ENCODE data around the gene IMPG1.
"Not testable (repeated sequence)": the region's sequence is repeated elsewhere in the genome, so short reads cannot be mapped to it uniquely, and the experiment has no call there.

IMPG1 gene

DNA sequence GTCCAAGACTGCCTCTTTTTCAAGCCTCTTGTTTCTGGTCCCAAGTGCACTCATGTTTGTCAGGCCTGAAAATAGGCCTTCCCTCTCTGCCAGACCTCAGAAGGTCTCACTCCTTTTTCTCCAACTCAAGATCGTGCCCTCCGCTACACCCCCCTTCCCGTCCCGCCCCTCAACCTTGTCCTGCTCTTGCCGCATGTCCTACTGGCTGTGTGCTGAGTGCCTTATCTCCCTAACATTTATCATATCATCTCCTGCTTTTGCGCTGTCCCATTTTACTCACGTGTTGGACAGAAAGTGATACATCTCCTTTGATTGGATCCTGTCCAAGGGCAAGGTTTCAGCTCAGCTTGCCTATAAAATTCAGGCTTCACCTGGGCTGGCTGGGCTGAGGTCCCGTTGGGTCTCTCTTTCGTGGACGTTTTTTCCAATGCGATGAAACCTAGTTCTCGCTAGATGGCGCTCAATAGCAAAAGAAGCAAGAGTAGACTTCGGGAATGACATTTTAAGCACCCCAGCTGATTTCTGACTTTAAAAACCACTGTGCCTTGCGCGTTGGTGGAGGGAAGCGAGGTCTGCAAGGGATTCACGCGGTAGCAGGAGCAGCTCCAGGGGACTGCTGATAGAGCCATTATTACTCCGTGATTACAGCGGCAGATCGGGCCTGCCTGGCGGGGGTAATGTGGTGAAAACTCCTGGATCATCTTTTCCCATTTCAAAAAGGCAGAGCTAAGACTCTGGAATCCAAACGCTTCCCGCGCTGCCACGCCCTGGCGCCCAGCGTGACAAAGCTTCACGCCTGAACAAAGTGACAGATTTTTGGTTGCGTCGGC, 137.6 kb downstream of the IMPG1 start:
- no peaks in the 10 kb centered on the region for H3K9me3 Mint-ChIP-seq
- DNase-seq: peak; percentile 4
- no peaks in the 10 kb centered on the region for H3K36me3 Mint-ChIP-seq (ENCODE audit: low read depth)
- peak; percentile 60 for ATAC-seq
- peaks cover 5% of the 10 kb centered on the region for H3K4me1 Mint-ChIP-seq
- H3K27ac Mint-ChIP-seq: no peak overlapping the region
- H3K27me3 Mint-ChIP-seq: peaks cover 21% of the 10 kb centered on the region
- H3K4me3 Mint-ChIP-seq: no peak overlapping the region

DNA sequence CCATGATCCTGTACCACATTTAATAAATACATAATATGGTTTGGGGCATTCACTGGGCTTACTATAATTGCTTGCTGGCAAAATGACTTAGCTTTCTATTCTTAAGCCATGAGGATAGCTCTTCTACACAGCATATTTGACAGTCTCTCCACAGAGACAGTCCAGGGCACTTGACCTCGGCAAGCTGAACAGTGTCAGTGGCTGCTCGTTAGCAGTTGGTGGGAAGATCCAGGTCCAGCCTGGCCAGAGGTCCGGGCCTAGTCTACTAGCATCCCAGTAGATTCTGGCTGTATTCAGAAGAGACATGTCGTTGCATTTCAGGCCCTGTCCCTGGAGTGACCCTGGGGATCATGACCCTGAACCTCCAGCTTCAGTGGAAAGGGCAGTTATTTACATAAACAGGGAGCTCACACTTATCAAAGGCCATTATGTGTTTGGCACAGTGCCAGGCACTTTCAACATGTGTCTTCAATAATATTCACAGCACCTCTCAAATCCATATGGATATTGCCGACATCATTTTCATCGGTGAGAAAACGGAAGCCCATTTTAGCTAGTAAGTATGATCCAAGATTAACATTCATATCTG, 139.0 kb downstream of the IMPG1 start:
- Mint-ChIP-seq H3K27me3 (peaks cover 21% of the 10 kb centered on the region), H3K9me3 (no peaks in the 10 kb centered on the region), H3K4me1 (peaks cover 5% of the 10 kb centered on the region), H3K4me3 (no peak overlapping the region), H3K27ac (no peak overlapping the region), H3K36me3 (ENCODE audit: low read depth) (no peaks in the 10 kb centered on the region)
- ATAC-seq (no peak), DNase-seq (no peak)

DNA sequence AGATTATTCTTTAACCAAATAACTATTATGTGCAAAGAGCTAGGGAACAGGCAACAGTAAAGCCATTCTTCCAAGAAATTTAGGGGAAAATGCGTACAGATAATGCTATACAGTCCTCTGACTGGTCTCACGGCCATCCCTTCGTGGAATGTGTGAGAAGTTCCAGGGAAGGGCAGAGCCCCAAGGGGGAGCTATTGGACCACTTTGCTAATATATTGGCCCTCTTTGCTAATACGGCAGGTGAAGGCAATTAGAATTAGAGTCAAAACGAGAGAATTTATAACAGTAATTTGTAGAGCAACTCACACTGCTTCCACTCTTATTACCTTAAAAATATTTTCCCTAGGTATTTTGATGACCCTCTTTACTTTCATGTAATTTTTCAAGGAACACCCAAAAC, 140.4 kb downstream of the IMPG1 start:
- H3K9me3 Mint-ChIP-seq: no peaks in the 10 kb centered on the region
- ATAC-seq (no peak), DNase-seq (peak; percentile 3)
- H3K27ac Mint-ChIP-seq: no peak overlapping the region
- H3K27me3 Mint-ChIP-seq: peaks cover 21% of the 10 kb centered on the region
- no peak overlapping the region for H3K4me3 Mint-ChIP-seq
- H3K36me3 Mint-ChIP-seq (ENCODE audit: low read depth): no peaks in the 10 kb centered on the region
- H3K4me1 Mint-ChIP-seq: peaks cover 5% of the 10 kb centered on the region

DNA sequence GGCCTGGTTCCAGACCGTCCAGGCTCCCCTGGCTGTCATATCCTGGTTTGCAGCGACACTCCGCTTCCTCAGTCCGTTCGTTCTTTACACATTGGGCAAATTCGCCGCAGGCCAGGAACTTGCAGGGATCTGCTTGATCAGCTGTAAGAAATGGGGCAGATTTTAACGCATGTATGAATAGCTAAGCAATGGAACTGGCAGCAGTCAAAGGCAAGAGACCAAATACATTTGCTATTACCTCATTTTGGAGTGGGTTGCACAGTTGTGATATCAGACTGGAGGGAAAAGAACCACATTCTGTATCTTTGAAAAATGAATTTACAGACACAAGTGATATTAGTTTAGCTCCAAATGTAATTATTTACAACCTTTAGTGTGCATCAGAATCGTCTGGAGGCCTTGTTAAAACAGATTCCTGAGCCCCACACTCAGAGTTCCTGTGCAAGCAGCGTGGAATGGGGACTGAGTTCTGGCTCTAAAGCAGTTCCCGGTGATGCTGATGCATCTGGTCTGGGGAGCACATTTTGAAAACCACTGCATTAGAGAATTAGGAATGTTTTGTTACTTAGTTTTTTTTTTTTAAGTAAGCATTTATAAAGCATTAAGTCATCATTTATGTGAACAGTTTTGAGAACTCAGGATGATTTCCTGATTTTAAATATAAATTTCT, 141.3 kb downstream of the IMPG1 start:
- H3K4me1 Mint-ChIP-seq: peaks cover 5% of the 10 kb centered on the region
- H3K27me3 Mint-ChIP-seq: peaks cover 18% of the 10 kb centered on the region
- H3K4me3 Mint-ChIP-seq: no peak overlapping the region
- H3K36me3 Mint-ChIP-seq (ENCODE audit: low read depth): no peaks in the 10 kb centered on the region
- H3K9me3 Mint-ChIP-seq: no peaks in the 10 kb centered on the region
- DNase-seq: no peak
- ATAC-seq: no peak
- H3K27ac Mint-ChIP-seq: no peak overlapping the region

DNA sequence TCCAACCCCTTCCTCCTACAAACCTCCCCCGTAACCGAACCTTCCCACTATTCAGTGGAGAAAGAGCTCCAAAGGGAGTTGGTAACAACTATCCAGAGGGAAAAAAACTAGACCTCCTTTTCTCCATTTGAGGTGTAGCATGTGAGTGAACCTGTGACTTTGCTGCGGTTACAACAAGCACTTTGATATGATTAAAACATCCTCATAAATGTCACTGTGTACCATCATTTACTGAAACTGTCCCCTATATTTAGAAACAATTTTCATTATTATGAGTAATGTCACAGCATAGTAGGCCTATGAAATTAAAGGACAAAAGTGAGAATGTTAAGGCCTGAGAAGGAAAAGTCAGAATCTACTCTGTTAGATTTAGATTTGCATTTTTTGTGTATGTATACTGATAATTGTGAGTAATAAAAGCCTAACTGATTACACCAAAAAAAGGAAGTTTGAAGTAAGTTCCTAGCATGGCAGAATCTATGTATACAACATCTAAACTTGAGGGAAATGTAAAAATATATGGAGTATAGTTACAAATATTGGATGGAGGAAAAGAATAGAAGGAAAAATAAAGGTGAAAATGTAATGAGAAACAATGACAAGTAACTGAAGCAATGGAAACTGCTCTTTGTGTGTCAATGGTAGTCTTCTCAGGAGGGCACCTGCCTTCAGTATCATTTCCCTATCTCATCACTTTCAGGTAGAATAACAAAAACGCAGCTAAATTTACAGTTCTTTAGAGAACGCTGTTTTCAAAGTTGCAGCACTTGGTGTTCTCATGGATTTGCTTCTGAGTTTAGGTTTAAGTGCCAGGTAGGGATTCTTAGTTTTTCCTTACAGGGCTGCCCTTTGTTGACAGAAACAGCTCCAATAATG, 145.9 kb downstream of the IMPG1 start:
- no peaks in the 10 kb centered on the region for H3K27me3 Mint-ChIP-seq
- ATAC-seq: no peak
- no peaks in the 10 kb centered on the region for H3K4me1 Mint-ChIP-seq
- H3K4me3 Mint-ChIP-seq: no peak overlapping the region
- DNase-seq: no peak
- H3K9me3 Mint-ChIP-seq: no peaks in the 10 kb centered on the region
- no peaks in the 10 kb centered on the region for H3K36me3 Mint-ChIP-seq (ENCODE audit: low read depth)
- H3K27ac Mint-ChIP-seq: no peak overlapping the region

DNA sequence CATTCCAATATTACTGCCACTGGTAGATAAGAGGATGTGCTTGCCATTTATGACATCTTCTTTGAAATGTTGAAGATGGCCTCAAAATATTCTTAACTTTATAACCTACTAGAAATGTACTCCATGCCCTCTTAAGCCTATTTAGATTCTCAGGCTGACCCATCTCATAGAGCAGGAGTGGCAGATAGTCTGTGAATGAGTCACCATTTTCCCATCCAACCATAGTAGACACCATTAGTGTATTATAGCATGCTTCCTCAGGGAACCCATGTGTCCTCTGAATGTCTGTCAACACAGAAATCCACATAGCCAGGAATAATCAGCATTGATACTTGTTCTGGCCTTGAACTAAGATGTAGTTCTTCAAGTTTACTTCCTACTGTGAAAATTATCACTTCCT, 150.2 kb downstream of the IMPG1 start:
- Mint-ChIP-seq H3K36me3 (ENCODE audit: low read depth) (no peaks in the 10 kb centered on the region), H3K27me3 (peaks cover 2% of the 10 kb centered on the region), H3K4me1 (no peaks in the 10 kb centered on the region), H3K27ac (no peak overlapping the region), H3K4me3 (no peak overlapping the region), H3K9me3 (no peaks in the 10 kb centered on the region)
- DNase-seq (no peak), ATAC-seq (no peak)

DNA sequence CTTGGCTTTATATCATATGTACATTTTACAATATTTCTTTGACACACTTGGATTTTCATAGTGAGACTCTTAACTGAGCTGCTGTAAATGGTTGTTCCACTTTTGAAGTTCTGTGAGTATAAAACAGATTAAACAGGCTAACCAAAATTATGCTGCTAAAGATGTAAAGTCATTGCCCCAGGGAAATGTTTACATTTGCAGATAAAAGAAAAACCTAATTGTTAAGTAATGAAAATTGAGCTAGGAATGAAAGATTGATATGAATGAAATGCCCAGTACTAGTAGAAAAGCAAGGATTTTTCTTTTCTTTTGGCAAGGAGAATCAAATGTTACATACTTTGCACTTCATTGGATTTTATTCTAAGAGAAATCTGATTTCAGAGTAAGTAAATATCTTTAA, 159.4 kb downstream of the IMPG1 start:
- Mint-ChIP-seq H3K27ac (no peak overlapping the region), H3K4me3 (no peak overlapping the region), H3K4me1 (no peaks in the 10 kb centered on the region), H3K9me3 (no peaks in the 10 kb centered on the region), H3K36me3 (ENCODE audit: low read depth) (no peaks in the 10 kb centered on the region), H3K27me3 (peaks cover 3% of the 10 kb centered on the region)
- no peak for DNase-seq
- ATAC-seq: no peak

DNA sequence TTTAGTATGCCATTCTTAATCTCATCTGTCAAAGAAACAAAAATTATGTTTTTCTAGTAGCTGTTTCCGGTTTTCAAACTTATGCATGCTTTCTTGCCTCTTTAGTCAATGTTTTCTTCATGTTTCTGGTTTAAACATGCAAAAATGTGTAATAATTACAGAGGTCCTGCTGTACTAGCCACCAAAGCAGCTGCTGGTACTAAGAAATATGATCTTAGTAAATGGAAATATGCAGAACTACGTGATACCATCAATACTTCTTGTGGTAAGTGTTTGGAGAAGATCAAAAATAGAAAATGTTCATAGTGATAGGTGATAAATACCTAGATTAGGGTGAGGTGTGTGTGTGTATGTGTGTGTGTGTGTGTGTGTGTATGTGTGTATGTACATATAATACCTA, 165.0 kb downstream of the IMPG1 start:
- Mint-ChIP-seq H3K27ac (no peak overlapping the region), H3K36me3 (ENCODE audit: low read depth) (no peaks in the 10 kb centered on the region), H3K4me3 (no peak overlapping the region)

DNA sequence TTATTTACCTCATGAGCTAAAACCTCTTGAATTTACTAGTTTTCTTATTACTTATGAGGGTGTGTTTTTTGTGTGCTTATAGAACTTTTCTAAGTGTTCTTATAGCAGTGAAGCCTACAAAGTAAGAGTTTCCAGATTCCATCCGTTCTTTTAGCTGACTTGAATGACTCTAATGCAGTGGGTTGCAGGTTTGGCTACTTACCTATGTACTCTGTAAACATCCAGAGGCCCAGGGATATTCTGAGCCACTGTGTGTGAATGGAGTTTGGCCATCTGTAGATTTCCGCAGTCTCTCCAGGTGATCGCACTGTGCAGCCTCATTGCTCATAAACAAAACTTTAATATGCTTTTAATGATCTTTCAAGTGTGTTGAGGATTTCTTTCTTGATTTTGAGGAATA, 165.6 kb downstream of the IMPG1 start:
- Mint-ChIP-seq H3K4me3 (no peak overlapping the region), H3K4me1 (no peaks in the 10 kb centered on the region), H3K27me3 (no peaks in the 10 kb centered on the region), H3K27ac (no peak overlapping the region), H3K9me3 (no peaks in the 10 kb centered on the region), H3K36me3 (ENCODE audit: low read depth) (no peaks in the 10 kb centered on the region)
- no peak for ATAC-seq
- no peak for DNase-seq

More for the DNA sequence above, 165.0 kb downstream of the IMPG1 start:
- Mint-ChIP-seq H3K4me1 (no peaks in the 10 kb centered on the region), H3K27me3 (no peaks in the 10 kb centered on the region), H3K9me3 (no peaks in the 10 kb centered on the region)
- no peak for ATAC-seq
- no peak for DNase-seq

DNA sequence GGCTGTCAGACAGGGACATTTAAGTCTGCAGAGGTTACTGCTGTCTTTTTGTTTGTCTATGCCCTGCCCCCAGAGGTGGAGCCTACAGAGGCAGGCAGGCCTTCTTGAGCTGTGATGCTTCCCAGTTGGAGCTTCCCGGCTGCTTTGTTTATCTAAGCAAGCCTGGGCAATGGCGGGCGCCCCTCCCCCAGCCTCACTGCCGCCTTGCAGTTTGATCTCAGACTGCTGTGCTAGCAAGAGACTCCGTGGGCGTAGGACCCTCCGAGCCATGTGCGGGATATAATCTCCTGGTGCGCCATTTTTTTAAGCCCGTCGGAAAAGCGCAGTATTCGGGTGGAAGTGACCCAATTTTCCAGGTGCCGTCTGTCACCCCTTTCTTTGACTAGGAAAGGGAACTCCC, 167.3 kb downstream of the IMPG1 start:
- H3K9me3 Mint-ChIP-seq; H3K27me3 Mint-ChIP-seq; H3K36me3 Mint-ChIP-seq (ENCODE audit: low read depth); DNase-seq; H3K4me1 Mint-ChIP-seq; ATAC-seq; H3K4me3 Mint-ChIP-seq; H3K27ac Mint-ChIP-seq: not testable (repeated sequence)

DNA sequence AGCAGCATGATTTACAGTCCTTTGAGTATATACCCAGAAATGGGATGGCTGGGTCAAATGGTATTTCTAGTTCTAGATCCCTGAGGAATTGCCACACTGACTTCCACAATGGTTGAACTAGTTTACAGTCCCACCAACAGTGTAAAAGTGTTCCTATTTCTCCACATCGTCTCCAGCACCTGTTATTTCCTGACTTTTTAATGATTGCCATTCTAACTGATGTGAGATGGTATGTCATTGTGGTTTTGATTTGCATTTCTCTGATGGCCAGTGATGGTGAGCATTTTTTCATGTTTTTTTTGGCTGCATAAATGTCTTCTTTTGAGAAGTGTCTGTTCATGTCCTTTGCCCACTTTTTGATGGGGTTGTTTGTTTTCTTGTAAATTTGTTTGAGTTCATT, 172.2 kb downstream of the IMPG1 start:
- not testable (repeated sequence) for H3K36me3 Mint-ChIP-seq (ENCODE audit: low read depth); ATAC-seq; H3K4me3 Mint-ChIP-seq; H3K9me3 Mint-ChIP-seq; H3K4me1 Mint-ChIP-seq; H3K27ac Mint-ChIP-seq; H3K27me3 Mint-ChIP-seq; DNase-seq

DNA sequence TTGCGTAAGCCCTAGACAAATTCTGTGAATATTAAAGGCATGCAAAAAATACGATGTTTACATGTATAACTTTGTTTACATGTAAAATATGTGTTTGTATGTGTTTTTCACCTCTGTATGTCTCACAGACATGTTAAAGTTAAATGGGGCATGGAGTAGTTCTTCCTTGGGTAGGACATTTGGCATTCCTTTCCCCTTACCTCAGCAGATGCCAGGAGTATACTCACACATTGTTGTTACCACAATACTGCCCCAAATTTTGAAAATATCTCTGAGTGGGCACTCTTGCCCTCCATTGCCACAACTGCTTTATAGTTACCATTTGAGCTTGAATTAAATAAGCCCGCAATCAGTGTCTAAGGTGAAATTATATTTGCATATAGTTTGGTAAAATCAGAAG, 175.9 kb downstream of the IMPG1 start:
- no peak overlapping the region for H3K4me3 Mint-ChIP-seq
- H3K9me3 Mint-ChIP-seq: no peaks in the 10 kb centered on the region
- no peaks in the 10 kb centered on the region for H3K4me1 Mint-ChIP-seq
- no peaks in the 10 kb centered on the region for H3K36me3 Mint-ChIP-seq (ENCODE audit: low read depth)
- no peak for DNase-seq
- H3K27ac Mint-ChIP-seq: no peak overlapping the region
- ATAC-seq: no peak
- no peaks in the 10 kb centered on the region for H3K27me3 Mint-ChIP-seq

DNA sequence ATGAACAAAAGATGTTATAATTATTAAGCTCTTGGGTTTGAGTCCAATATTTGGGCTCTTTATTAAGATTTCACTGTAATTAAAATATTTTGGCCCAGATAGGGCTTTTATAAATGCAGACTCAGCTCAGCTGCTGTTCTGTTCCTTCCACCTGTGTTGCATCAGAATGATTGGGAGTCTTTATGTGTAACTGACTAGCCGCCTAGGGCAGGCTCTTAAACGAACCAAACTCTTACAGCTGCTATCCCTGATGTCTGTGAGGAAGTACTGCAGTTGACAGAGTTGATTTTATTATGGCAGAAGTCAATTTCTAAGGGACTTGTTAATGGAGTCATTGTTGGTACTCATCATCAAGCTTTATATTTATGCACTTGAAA, 178.7 kb downstream of the IMPG1 start:
- Mint-ChIP-seq H3K4me3 (no peak overlapping the region), H3K9me3 (no peaks in the 10 kb centered on the region), H3K27me3 (no peaks in the 10 kb centered on the region), H3K27ac (no peak overlapping the region), H3K36me3 (ENCODE audit: low read depth) (no peaks in the 10 kb centered on the region), H3K4me1 (no peaks in the 10 kb centered on the region)
- ATAC-seq (no peak), DNase-seq (no peak)

DNA sequence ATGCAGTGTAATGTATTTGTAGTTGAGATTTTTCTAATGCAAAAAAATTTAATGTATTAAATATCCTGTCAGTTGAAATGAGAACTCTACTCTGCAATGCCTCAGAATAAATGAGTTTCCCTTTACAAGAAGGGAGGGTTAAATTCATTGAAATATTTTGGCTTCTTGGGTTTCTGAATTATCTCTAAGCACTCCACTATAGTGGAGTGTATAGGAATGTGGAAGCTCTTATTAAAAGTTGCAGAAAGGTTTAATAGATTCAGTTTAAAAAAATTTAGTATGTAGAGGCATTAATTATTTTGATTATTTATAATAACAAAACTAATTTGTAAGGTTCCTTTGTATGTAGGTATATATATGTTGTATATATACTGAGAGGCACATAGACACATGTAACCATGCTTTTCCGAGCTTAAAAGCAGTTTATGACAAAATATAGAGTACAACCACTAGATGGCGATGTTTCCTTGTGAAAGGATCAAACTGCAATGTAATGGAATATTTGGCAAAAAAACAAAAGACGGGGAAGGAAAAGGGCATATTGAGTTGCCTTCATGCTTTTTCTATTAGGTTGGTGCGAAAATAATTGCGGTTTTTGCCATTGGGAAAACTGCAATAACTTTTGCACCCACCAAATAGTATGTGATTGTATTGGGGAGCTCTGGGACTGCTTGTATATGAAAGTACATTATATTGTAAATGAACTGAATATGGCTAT, 179.2 kb downstream of the IMPG1 start:
- ATAC-seq (no peak), DNase-seq (no peak)
- no peak overlapping the region for H3K27ac Mint-ChIP-seq
- H3K4me3 Mint-ChIP-seq: no peak overlapping the region
- H3K9me3 Mint-ChIP-seq: no peaks in the 10 kb centered on the region
- no peaks in the 10 kb centered on the region for H3K4me1 Mint-ChIP-seq
- H3K36me3 Mint-ChIP-seq (ENCODE audit: low read depth): no peaks in the 10 kb centered on the region
- H3K27me3 Mint-ChIP-seq: no peaks in the 10 kb centered on the region
